OCI-LY7 (cell line): Measurements from ENCODE around the gene LRRC4C. TPM values are rescaled to one million over a fixed set of nuclear protein-coding genes. Genes with fewer than 3 reads are reported as not detected.

Source experiments
- BruUV-seq: library from RNA; stranded (reverse); fragments of 400-500 nt; replicated peaks from 2 replicates; lab custom pipeline; 2021; lab: Mats Ljungman, UMichigan
- CTCF ChIA-PET: fragments of 300-600 bp; sonication (Branson Sonifier 250); formaldehyde crosslinking; loops from one replicate; lab custom pipeline; 2022; ENCODE audit warnings: antibody characterized with exemption; ENCODE audit not compliant: unreplicated experiment; lab: Charles Lee
- POLR2A ChIA-PET: fragments of 300-600 bp; sonication (Branson Sonifier 250); formaldehyde crosslinking; loops from one replicate; lab custom pipeline; 2022; ENCODE audit warnings: antibody characterized with exemption; lab: Charles Lee
- DNase-seq: peaks from one replicate; pipeline ENCODE4 v3.0.0-alpha.2; 2015; ENCODE audit warnings: low spot score
- H2AFZ ChIP-seq: fragments of 200-600 bp; sonication (generic), shearing (Covaris generic); 2 replicates; pipeline ENCODE4 v1.6.1; 2014; ENCODE audit warnings: mild to moderate bottlenecking, antibody characterized with exemption, low read length, moderate library complexity
- H3K27ac ChIP-seq: fragments of 200-600 bp; sonication (generic); 2 replicates; pipeline ENCODE4 v1.5.1; 2014; ENCODE audit warnings: mixed run types, low read depth, mild to moderate bottlenecking, moderate library complexity, low read length, inconsistent platforms; ENCODE audit not compliant: poor library complexity, severe bottlenecking
- H3K36me3 ChIP-seq: fragments of 200-600 bp; sonication (generic); 2 replicates; pipeline ENCODE4 v1.6.1; 2014; ENCODE audit warnings: mild to moderate bottlenecking, antibody characterized with exemption, low read length, moderate library complexity, mixed read lengths; ENCODE audit not compliant: insufficient read depth
- H3K4me1 ChIP-seq: fragments of 200-600 bp; sonication (generic); 2 replicates; pipeline ENCODE4 v1.5.1; 2014; ENCODE audit warnings: mild to moderate bottlenecking, low read length; ENCODE audit not compliant: insufficient read depth, poor library complexity, severe bottlenecking
- H3K4me2 ChIP-seq: fragments of 200-600 bp; sonication (generic); 2 replicates; pipeline ENCODE4 v1.6.1; 2014; ENCODE audit warnings: mild to moderate bottlenecking, low read length
- H3K4me3 ChIP-seq: fragments of 200-600 bp; sonication (generic); 2 replicates; pipeline ENCODE4 v1.5.1; 2014; ENCODE audit warnings: mild to moderate bottlenecking, low read depth, low read length; ENCODE audit not compliant: poor library complexity, severe bottlenecking
- H3K79me2 ChIP-seq: fragments of 200-600 bp; sonication (generic); 2 replicates; pipeline ENCODE4 v1.6.1; 2016; ENCODE audit warnings: low read depth, mild to moderate bottlenecking, low read length, moderate library complexity, mixed read lengths; ENCODE audit not compliant: insufficient read depth
- H3K9me2 ChIP-seq: fragments of 200-600 bp; sonication (generic); 2 replicates; pipeline ENCODE4 v1.6.1; 2016; ENCODE audit warnings: mild to moderate bottlenecking, low read length, mixed read lengths; ENCODE audit not compliant: insufficient read depth
- H3K9me3 ChIP-seq: fragments of 200-600 bp; sonication (generic); 2 replicates; pipeline ENCODE4 v1.6.1; 2014; ENCODE audit warnings: mild to moderate bottlenecking, mixed run types, low read length, mixed read lengths
- H4K20me1 ChIP-seq: fragments of 200-600 bp; sonication (generic); 2 replicates; pipeline ENCODE4 v1.6.1; 2014; ENCODE audit warnings: mild to moderate bottlenecking, antibody characterized with exemption, low read length, moderate library complexity, mixed read lengths; ENCODE audit not compliant: insufficient read depth
- EZH2phosphoT487 ChIP-seq: fragments of 200-600 bp; sonication (generic); IDR thresholded peaks from 2 replicates; pipeline ENCODE4 v1.6.1; 2018; ENCODE audit warnings: low read depth, borderline replicate concordance, mild to moderate bottlenecking, mixed run types, antibody characterized with exemption, low read length, moderate library complexity, mixed read lengths
- intact Hi-C: fragments of 100-400 bp; cut with micrococcal nuclease; formaldehyde crosslinking; loops from one replicate; pipeline ENCODE4 v1.10.0; 2022; ENCODE audit not compliant: unreplicated experiment
- total RNA-seq, 2 experiments: library from RNA; depleted of rRNA in 1 of 2; stranded (reverse); fragments of >200 nt in 1 of 2; shearing (Covaris generic) in 1 of 2; gene quantifications; 2 replicates each; pipeline ENCODE4 v1.2.3, GENCODE V29; 2014 to 2022
- TF ChIP-seq, protein P1 (sequence below): fragments of 200-600 bp; sonication (generic); conservative IDR thresholded peaks from 2 replicates; pipeline ENCODE4 v1.5.1; 2014; ENCODE audit warnings: mild to moderate bottlenecking, antibody characterized with exemption, low read length, moderate library complexity, mixed read lengths

The LRRC4C gene
- total RNA-seq, 2 experiments from 2014 or later = not detected

DNA sequence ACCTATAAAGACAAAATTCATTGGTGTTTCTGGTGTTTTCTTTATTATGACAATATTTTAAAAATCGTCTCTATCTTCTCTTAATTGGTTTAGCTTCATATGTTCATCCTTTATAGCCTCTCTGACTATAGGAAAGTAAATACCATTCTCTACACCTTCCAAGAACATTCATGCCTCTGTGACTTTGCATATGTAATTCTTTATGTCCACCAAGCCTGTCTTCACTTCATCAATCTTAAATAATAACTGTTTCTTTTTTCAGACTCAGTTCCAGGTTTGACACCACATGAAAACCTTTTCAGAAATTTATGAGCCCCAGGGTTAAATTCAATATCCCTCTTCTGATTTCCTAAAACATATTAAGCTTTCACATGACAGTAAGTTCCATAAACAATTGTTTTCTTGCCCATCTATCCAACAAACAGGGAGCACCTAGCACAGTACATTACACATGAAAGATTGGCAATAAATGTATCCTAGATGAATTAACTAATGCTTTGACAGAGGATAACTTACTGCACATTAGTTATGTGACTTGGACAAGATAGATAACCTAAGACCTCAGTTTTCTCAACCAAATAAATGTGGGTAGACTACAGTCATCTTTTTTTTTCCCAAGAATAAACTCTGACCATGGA, 886.1 kb downstream of the LRRC4C start:
- Histone ChIP-seq H3K4me3 (no peak overlapping the region), H4K20me1 (no peaks in the 10 kb centered on the region), H3K9me2 (no peaks in the 10 kb centered on the region), H3K79me2 (no peaks in the 10 kb centered on the region), H3K4me2 (no peak overlapping the region), H2AFZ (no peak overlapping the region), H3K9me3 (no peaks in the 10 kb centered on the region), H3K4me1 (no peaks in the 10 kb centered on the region), H3K27ac (no peak overlapping the region), H3K36me3 (no peaks in the 10 kb centered on the region)
- intact Hi-C loops = no loop called here
- CTCF ChIA-PET = no interaction called here
- POLR2A ChIA-PET = no interaction called here
- no TSS peak for BruUV-seq
- DNase-seq = no peak
- TF ChIP-seq EZH2phosphoT487 = no peak
- TF ChIP-seq, protein P1, sequence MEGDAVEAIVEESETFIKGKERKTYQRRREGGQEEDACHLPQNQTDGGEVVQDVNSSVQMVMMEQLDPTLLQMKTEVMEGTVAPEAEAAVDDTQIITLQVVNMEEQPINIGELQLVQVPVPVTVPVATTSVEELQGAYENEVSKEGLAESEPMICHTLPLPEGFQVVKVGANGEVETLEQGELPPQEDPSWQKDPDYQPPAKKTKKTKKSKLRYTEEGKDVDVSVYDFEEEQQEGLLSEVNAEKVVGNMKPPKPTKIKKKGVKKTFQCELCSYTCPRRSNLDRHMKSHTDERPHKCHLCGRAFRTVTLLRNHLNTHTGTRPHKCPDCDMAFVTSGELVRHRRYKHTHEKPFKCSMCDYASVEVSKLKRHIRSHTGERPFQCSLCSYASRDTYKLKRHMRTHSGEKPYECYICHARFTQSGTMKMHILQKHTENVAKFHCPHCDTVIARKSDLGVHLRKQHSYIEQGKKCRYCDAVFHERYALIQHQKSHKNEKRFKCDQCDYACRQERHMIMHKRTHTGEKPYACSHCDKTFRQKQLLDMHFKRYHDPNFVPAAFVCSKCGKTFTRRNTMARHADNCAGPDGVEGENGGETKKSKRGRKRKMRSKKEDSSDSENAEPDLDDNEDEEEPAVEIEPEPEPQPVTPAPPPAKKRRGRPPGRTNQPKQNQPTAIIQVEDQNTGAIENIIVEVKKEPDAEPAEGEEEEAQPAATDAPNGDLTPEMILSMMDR = no peak

DNA sequence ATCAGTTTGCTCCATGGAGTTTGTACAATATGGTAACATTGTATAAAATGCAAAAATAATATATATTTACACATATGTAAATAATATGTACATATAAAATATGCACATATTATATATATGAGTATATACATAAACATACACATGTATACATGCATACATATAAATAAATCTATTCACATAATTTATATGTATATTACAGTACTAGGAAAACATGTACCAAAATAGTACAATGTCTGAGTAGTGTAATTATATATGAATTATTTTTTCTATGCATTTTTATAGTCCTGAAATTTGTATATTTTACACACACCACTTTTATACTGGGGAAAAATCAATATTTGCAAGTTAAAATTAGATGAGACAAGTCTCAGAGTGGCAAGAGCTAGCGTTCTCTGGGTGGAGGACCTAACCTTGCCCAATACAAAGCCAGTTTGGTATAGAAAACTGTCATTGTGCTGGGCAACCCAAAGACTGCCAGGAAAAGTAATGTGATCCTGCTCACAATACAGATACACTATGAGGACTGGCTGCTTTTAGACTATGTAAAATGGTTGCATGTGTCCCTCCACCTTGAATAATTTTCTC, 889.4 kb downstream of the LRRC4C start:
- Histone ChIP-seq H3K79me2 (no peaks in the 10 kb centered on the region), H3K36me3 (no peaks in the 10 kb centered on the region), H2AFZ (no peak overlapping the region), H4K20me1 (no peaks in the 10 kb centered on the region), H3K4me2 (no peak overlapping the region), H3K9me2 (no peaks in the 10 kb centered on the region), H3K27ac (no peak overlapping the region), H3K4me3 (no peak overlapping the region), H3K4me1 (no peaks in the 10 kb centered on the region), H3K9me3 (no peaks in the 10 kb centered on the region)
- TF ChIP-seq, protein P1 = no peak
- no peak for TF ChIP-seq EZH2phosphoT487
- ChIA-PET CTCF (no interaction called here), POLR2A (interaction anchor here (0.6 kb wide), 1 partner anchor 1759 kb away, joined by 3 read pairs; no protein-coding TSS in a partner anchor)
- no TSS peak for BruUV-seq
- intact Hi-C loops = no loop called here
- no peak for DNase-seq

DNA sequence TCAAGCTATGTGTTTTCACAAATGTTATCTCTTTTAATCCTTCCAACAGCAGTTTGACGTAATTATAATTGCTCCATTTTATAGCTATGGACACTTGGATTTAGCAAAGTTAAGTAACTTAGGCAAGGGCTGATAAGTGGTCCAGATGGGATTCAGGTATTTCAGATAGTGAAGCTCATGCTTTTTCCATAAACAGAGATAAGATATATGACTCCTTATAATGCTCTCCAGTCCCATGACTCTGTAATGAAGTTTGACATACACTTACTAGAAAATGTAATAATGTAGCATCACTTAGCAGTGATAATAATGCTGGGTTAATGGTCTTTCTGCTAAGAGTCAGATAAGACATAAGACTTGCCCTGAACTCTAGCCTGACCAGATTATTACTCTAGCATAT, 892.1 kb downstream of the LRRC4C start:
- intact Hi-C loops = no loop called here
- no peaks in the 10 kb centered on the region for H3K79me2 ChIP-seq
- no peaks in the 10 kb centered on the region for H3K9me2 ChIP-seq
- no peaks in the 10 kb centered on the region for H3K9me3 ChIP-seq
- no peak overlapping the region for H3K4me3 ChIP-seq
- BruUV-seq = no TSS peak
- ChIA-PET CTCF (no interaction called here), POLR2A (no interaction called here)
- no peak for DNase-seq
- TF ChIP-seq EZH2phosphoT487 = no peak
- TF ChIP-seq, protein P1 = no peak
- no peak overlapping the region for H3K27ac ChIP-seq
- H3K36me3 ChIP-seq = no peaks in the 10 kb centered on the region
- no peaks in the 10 kb centered on the region for H3K4me1 ChIP-seq
- no peak overlapping the region for H2AFZ ChIP-seq
- H4K20me1 ChIP-seq = no peaks in the 10 kb centered on the region
- H3K4me2 ChIP-seq = no peak overlapping the region
